ENCODE results near the gene MESP2.

DNA sequence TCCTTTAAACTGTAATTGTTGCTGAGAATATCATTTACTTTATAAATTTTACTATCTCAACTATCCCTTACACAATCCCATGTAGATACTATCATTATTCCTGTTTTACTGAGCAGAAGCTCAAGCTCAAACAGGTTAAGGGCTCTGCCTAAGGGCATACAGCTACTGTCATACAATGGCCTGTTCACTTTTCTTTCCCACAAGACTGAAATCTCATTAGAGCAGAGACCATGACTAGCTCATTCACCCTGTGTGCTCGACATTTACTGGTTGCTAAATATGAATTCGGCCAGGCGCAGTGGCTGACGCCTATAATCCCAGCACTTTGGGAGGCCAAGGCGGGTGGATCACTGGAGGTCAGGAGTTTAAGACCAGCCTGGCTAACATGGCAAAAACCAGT lies 1.6 kb upstream of the MESP2 start:
- TF ChIP-seq GABPA (IDR thresholded peaks at IDR 0.05; ENCODE audit: borderline replicate concordance, insufficient read depth, low read length) = no peak
- TF ChIP-seq, protein P1, sequence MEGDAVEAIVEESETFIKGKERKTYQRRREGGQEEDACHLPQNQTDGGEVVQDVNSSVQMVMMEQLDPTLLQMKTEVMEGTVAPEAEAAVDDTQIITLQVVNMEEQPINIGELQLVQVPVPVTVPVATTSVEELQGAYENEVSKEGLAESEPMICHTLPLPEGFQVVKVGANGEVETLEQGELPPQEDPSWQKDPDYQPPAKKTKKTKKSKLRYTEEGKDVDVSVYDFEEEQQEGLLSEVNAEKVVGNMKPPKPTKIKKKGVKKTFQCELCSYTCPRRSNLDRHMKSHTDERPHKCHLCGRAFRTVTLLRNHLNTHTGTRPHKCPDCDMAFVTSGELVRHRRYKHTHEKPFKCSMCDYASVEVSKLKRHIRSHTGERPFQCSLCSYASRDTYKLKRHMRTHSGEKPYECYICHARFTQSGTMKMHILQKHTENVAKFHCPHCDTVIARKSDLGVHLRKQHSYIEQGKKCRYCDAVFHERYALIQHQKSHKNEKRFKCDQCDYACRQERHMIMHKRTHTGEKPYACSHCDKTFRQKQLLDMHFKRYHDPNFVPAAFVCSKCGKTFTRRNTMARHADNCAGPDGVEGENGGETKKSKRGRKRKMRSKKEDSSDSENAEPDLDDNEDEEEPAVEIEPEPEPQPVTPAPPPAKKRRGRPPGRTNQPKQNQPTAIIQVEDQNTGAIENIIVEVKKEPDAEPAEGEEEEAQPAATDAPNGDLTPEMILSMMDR (IDR thresholded peaks at IDR 0.05; ENCODE audit: control extremely low read depth in 1 of 3, insufficient read depth in 1 of 3, low read depth in 1 of 3, low read length in 3 of 3) = no peak
- no peak for TF ChIP-seq TAF1 (IDR thresholded peaks at IDR 0.05; ENCODE audit: low read depth, low read length)
- TF ChIP-seq GTF2F1 (IDR thresholded peaks at IDR 0.05; ENCODE audit: borderline replicate concordance, low read depth, low read length) = no peak
